PFSK-1 (cell line): ENCODE measurements around the gene KCNH1.

Experiments
- FOXP2 ChIP-seq: optimal IDR thresholded peaks from 2 replicates; pipeline ENCODE3; 2011; ENCODE audit warnings: borderline replicate concordance, control low read depth, inconsistent platforms; ENCODE audit not compliant: insufficient read depth; ENCODE audit errors: extremely low read length, extremely low read depth
- POLR2AphosphoS5 ChIP-seq: IDR thresholded peaks from 2 replicates; pipeline ENCODE4 v1.6.1; 2012; ENCODE audit warnings: low read depth, mild to moderate bottlenecking, control low read depth, low read length, moderate library complexity
- SIN3A ChIP-seq: IDR thresholded peaks from 2 replicates; pipeline ENCODE4 v1.6.1; 2012; ENCODE audit warnings: mild to moderate bottlenecking, low read length, moderate library complexity, borderline replicate concordance; ENCODE audit not compliant: insufficient read depth
- TAF1 ChIP-seq: IDR thresholded peaks from 2 replicates; pipeline ENCODE4 v1.6.1; 2012; ENCODE audit warnings: low read length, control low read depth, borderline replicate concordance; ENCODE audit not compliant: insufficient read depth
- TF ChIP-seq, protein P1 (sequence below), 2 experiments: IDR thresholded peaks; 2 replicates each; pipeline versions ENCODE4 v1.6.1 to v1.8.0; 2011 to 2012; ENCODE audit warnings: low read depth in 2 of 2, low read length in 2 of 2, control low read depth in 1 of 2, inconsistent platforms in 1 of 2, mild to moderate bottlenecking in 1 of 2, moderate library complexity in 1 of 2; ENCODE audit not compliant: insufficient read depth in 1 of 2

The KCNH1 gene

GRCh38 chr1:210866532-210866931, 267.4 kb downstream of the KCNH1 start:
- TF ChIP-seq POLR2AphosphoS5 (no peak), FOXP2 (no peak), SIN3A (no peak), TAF1 (no peak)
- TF ChIP-seq, protein P1, sequence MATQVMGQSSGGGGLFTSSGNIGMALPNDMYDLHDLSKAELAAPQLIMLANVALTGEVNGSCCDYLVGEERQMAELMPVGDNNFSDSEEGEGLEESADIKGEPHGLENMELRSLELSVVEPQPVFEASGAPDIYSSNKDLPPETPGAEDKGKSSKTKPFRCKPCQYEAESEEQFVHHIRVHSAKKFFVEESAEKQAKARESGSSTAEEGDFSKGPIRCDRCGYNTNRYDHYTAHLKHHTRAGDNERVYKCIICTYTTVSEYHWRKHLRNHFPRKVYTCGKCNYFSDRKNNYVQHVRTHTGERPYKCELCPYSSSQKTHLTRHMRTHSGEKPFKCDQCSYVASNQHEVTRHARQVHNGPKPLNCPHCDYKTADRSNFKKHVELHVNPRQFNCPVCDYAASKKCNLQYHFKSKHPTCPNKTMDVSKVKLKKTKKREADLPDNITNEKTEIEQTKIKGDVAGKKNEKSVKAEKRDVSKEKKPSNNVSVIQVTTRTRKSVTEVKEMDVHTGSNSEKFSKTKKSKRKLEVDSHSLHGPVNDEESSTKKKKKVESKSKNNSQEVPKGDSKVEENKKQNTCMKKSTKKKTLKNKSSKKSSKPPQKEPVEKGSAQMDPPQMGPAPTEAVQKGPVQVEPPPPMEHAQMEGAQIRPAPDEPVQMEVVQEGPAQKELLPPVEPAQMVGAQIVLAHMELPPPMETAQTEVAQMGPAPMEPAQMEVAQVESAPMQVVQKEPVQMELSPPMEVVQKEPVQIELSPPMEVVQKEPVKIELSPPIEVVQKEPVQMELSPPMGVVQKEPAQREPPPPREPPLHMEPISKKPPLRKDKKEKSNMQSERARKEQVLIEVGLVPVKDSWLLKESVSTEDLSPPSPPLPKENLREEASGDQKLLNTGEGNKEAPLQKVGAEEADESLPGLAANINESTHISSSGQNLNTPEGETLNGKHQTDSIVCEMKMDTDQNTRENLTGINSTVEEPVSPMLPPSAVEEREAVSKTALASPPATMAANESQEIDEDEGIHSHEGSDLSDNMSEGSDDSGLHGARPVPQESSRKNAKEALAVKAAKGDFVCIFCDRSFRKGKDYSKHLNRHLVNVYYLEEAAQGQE (IDR thresholded peaks at IDR 0.05; ENCODE audit: insufficient read depth in 1 of 2, low read depth in 2 of 2, low read length in 2 of 2), result no peak

- TF ChIP-seq, protein P1 (IDR thresholded peaks at IDR 0.05; ENCODE audit: insufficient read depth in 1 of 2, low read depth in 2 of 2, low read length in 2 of 2), result no peak
- TF ChIP-seq SIN3A (no peak), FOXP2 (no peak), TAF1 (no peak), POLR2AphosphoS5 (no peak)
Measured at GRCh38 chr1:210857705-210858104, 276.2 kb downstream of the KCNH1 start.

DNA sequence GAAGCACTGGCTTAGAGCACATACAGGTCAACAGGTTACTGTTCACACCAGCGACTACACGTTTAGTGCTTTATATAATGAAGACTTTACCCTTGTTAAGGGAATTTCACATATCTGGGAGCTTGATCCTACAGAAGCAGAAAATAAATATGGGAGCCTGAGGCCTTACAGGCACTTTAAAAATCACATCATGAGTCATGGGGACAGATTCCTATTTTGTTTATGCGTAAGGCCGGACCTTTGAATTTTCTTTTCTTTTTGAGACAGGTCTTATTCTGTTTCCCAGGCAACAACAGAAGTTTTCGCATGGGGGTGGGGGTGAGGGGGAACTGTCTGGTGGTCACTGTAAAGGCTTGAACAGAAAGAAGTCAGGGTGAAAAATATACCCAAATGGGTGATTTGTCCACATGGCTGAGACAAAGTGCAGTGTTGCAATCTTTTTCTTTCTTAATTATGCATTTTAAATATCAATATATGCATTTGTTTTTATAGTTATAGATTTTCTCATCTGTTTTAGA, 276.7 kb downstream of the KCNH1 start:
- TF ChIP-seq FOXP2 (no peak), SIN3A (no peak), TAF1 (no peak)
- TF ChIP-seq, protein P1 (IDR thresholded peaks at IDR 0.05; ENCODE audit: insufficient read depth in 1 of 2, low read depth in 2 of 2, low read length in 2 of 2), result no peak

DNA sequence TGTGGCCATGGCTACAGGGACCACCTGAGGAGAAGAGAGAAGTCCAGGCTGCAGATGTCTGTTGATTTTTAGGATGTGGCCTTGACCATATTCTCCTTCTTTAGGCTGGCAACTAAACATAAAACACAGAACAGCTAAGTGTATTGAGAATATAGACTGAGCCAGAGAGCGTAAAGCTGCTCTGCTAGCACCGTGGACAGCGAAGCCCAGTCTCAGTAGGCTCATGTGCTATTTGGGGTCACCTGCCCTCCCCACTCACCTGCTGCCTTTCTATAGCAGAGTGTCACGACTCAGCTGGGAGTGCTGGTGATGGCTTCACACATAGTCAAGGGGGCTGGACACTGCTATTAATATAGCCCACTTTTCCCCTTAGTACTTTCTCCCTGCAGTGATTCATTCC, 278.5 kb downstream of the KCNH1 start:
- TF ChIP-seq TAF1, result no peak
- TF ChIP-seq FOXP2, result no peak
- TF ChIP-seq POLR2AphosphoS5, result no peak
- TF ChIP-seq, protein P1 (IDR thresholded peaks at IDR 0.05; ENCODE audit: insufficient read depth in 1 of 2, low read depth in 2 of 2, low read length in 2 of 2), result peak; percentile 53 to 81; a peak in 3 of 4 replicates

DNA sequence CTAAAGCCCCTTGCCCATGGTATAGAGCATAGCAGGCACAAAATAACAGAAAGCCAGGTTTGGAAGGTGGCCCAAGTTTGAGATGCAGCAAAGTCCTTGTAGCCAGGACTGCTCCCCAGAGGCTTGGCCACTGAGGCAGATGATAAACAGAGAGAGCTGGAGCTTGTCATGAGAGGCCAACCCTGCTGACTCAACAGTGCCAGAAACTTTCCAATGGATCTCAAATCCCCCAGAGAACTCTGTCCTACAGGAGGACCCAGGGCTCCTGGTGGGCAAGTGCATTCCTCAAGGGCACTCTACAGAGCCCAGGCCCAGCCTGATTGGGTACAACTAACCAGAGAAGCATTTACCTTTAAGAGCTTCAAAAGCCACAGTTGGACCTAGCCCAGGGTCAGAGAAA, 280.7 kb downstream of the KCNH1 start:
- TF ChIP-seq TAF1 (no peak), FOXP2 (no peak), SIN3A (no peak), POLR2AphosphoS5 (no peak)
- TF ChIP-seq, protein P1 (IDR thresholded peaks at IDR 0.05; ENCODE audit: insufficient read depth in 1 of 2, low read depth in 2 of 2, low read length in 2 of 2), result no peak
